ENCODE results near the gene KSR2. TPM values are rescaled to one million over a fixed set of nuclear protein-coding genes. Genes with fewer than 3 reads are reported as not detected.

The KSR2 gene
- total RNA-seq, 1 experiment from 2014 or later, result 1.3 TPM

DNA sequence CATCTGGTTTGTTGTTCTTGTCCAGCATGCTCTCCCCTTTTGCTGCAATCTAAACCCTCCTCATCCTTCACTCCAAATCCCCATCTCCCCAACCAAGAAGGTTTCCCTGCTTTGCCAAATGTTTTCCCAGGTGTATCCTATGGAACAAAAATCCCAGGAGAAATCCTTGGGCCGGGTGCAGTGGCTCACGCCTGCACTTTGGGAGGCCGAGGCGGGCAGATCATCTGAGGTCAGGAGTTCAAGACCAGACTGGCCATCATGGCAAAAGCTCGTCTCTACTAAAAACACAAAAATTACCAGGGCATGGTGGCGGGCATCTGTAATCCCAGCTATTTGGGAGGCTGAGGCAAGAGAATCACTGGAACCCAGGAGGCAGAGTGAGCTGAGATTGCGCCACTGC is 5.0 kb downstream of the KSR2 start:
- Histone ChIP-seq H4K5ac (ENCODE audit: insufficient read length, low read depth, low read length) (no peak overlapping the region), H3K4ac (ENCODE audit: low read depth, low read length) (no peak overlapping the region), H2BK20ac (ENCODE audit: low read depth, low read length, poor library complexity, severe bottlenecking) (no peak overlapping the region), H3T11ph (ENCODE audit: low read length) (no peak overlapping the region), H2BK5ac (ENCODE audit: insufficient read length, low read length) (no peak overlapping the region), H3K14ac (ENCODE audit: insufficient read depth, low read length) (no peak overlapping the region), H2AK5ac (ENCODE audit: insufficient read length, low read length) (no peak overlapping the region), H2BK12ac (ENCODE audit: insufficient read length, low read depth, low read length) (no peak overlapping the region), H3K79me2 (ENCODE audit: insufficient read depth, low read length) (no peaks in the 10 kb centered on the region), H3K56ac (ENCODE audit: insufficient read length, low read depth, low read length) (no peak overlapping the region), H3K9me3 (ENCODE audit: control insufficient read depth, low read depth, low read length) (no peaks in the 10 kb centered on the region), H3K27me3 (ENCODE audit: insufficient read depth, low read length) (no peaks in the 10 kb centered on the region), H3K18ac (ENCODE audit: insufficient read length, low read depth, low read length) (no peak overlapping the region), H3K23ac (ENCODE audit: insufficient read length, low read depth, low read length) (no peak overlapping the region), H2BK120ac (ENCODE audit: low read depth, low read length, poor library complexity, severe bottlenecking) (no peak overlapping the region), H3K4me1 (ENCODE audit: insufficient read depth, low read length) (peaks cover 2% of the 10 kb centered on the region; the same call in 1 of the 2 replicates), H2BK15ac (ENCODE audit: low read depth, low read length) (no peak overlapping the region), H4K91ac (ENCODE audit: insufficient read length, low read depth, low read length) (no peak overlapping the region), H2AFZ (ENCODE audit: low read length) (no peak overlapping the region), H3K23me2 (ENCODE audit: insufficient read length, low read depth, low read length, poor library complexity, severe bottlenecking) (peaks cover 12% of the 10 kb centered on the region), H4K8ac (replicated peaks; ENCODE audit: insufficient read length, low read depth, low read length) (no peak overlapping the region), H3K27ac (ENCODE audit: insufficient read length, low read depth, low read length) (no peak overlapping the region), H3K4me2 (ENCODE audit: insufficient read depth, insufficient read length, low read length) (no peak overlapping the region), H3K9ac (ENCODE audit: extremely low read depth, insufficient read length, low read length) (no peak overlapping the region), H4K20me1 (ENCODE audit: control insufficient read depth, insufficient read depth, insufficient read length) (no peaks in the 10 kb centered on the region), H3K79me1 (ENCODE audit: insufficient read depth, low read depth, low read length, poor library complexity, severe bottlenecking) (no peaks in the 10 kb centered on the region)
- H3K36me3 Mint-ChIP-seq (ENCODE audit: insufficient read depth in 1 of 3, low read depth in 3 of 3), result no peaks in the 10 kb centered on the region
- H3K27me3 Mint-ChIP-seq (ENCODE audit: low read depth), result peaks cover 20% of the 10 kb centered on the region
- no CpG with 5 or more reads among the region's 7 CpGs for WGBS (ENCODE audit: extremely low coverage, insufficient read length, low lambda C conversion rate)
- TF ChIP-seq, protein P1, sequence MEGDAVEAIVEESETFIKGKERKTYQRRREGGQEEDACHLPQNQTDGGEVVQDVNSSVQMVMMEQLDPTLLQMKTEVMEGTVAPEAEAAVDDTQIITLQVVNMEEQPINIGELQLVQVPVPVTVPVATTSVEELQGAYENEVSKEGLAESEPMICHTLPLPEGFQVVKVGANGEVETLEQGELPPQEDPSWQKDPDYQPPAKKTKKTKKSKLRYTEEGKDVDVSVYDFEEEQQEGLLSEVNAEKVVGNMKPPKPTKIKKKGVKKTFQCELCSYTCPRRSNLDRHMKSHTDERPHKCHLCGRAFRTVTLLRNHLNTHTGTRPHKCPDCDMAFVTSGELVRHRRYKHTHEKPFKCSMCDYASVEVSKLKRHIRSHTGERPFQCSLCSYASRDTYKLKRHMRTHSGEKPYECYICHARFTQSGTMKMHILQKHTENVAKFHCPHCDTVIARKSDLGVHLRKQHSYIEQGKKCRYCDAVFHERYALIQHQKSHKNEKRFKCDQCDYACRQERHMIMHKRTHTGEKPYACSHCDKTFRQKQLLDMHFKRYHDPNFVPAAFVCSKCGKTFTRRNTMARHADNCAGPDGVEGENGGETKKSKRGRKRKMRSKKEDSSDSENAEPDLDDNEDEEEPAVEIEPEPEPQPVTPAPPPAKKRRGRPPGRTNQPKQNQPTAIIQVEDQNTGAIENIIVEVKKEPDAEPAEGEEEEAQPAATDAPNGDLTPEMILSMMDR (conservative IDR thresholded peaks at IDR 0.05), result no peak
- H3K4me3 Mint-ChIP-seq, result no peak overlapping the region
- no peak for DNase-seq
- no peak overlapping the region; a peak in 1 of 7 replicates for H3K27ac Mint-ChIP-seq
- H3K4me1 Mint-ChIP-seq, result peaks cover 15% of the 10 kb centered on the region in 2 experiments
- no peaks in the 10 kb centered on the region; a peak in 2 of 5 replicates for H3K9me3 Mint-ChIP-seq

Measured in H9 (cell line).